ENCODE measurements around the gene CSTB. TPM values are rescaled to one million over a fixed set of nuclear protein-coding genes. Genes with fewer than 3 reads are reported as not detected.

CSTB gene
- total RNA-seq, 6 donors from 2014 or later, result 19.9 to 122 (median 51.3) TPM

DNA sequence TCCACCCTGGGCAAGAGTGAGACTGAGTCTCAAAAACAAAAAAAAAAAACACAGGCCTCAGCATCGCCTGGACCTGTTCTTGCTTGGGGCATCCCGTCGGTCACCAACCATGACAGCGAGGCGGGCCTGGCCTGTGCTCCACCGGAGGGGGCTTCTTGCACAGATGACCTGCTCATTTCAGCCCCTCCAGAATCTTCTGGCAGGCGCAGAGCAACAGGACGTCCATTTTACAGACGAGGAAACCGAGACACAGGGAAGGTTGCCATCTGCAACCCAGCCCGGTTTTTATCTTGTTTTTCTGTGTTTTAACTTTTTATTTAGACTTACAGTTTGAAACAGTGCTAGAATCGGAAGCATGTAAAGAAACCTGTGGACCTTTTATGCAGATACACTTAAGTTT, 918 bp downstream of the CSTB start:
- Histone ChIP-seq H3K27me3 (no peaks in the 10 kb centered on the region), H3K36me3 (peaks cover 5 to 23% (median 18%) of the 10 kb centered on the region in 4 donors), H3K4me1 (peaks cover 9 to 27% (median 15%) of the 10 kb centered on the region in 4 donors), H3K4me3 (peak overlapping the region in 3 of 4 donors; percentile 61 to 94 (median 93)), H3K9me3 (no peaks in the 10 kb centered on the region), H3K27ac (peak overlapping the region; percentile 86 to 99 (median 92))
- DNase-seq (peak in 1 of 2 donors; percentile 60), ATAC-seq (ENCODE audit: low FRiP score in 2 of 2) (no peak)
- TF ChIP-seq EP300 (IDR thresholded peaks at IDR 0.05) (no peak), POLR2AphosphoS5 (IDR thresholded peaks at IDR 0.05) (no peak), POLR2A (IDR thresholded peaks at IDR 0.05) (no peak)
- TF ChIP-seq, protein P1, sequence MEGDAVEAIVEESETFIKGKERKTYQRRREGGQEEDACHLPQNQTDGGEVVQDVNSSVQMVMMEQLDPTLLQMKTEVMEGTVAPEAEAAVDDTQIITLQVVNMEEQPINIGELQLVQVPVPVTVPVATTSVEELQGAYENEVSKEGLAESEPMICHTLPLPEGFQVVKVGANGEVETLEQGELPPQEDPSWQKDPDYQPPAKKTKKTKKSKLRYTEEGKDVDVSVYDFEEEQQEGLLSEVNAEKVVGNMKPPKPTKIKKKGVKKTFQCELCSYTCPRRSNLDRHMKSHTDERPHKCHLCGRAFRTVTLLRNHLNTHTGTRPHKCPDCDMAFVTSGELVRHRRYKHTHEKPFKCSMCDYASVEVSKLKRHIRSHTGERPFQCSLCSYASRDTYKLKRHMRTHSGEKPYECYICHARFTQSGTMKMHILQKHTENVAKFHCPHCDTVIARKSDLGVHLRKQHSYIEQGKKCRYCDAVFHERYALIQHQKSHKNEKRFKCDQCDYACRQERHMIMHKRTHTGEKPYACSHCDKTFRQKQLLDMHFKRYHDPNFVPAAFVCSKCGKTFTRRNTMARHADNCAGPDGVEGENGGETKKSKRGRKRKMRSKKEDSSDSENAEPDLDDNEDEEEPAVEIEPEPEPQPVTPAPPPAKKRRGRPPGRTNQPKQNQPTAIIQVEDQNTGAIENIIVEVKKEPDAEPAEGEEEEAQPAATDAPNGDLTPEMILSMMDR (IDR thresholded peaks at IDR 0.05), result no peak
- whole genome bisulfite sequencing, 2 donors, result 67 to 75% methylated on average over 12 of the region's 12 CpGs

DNA sequence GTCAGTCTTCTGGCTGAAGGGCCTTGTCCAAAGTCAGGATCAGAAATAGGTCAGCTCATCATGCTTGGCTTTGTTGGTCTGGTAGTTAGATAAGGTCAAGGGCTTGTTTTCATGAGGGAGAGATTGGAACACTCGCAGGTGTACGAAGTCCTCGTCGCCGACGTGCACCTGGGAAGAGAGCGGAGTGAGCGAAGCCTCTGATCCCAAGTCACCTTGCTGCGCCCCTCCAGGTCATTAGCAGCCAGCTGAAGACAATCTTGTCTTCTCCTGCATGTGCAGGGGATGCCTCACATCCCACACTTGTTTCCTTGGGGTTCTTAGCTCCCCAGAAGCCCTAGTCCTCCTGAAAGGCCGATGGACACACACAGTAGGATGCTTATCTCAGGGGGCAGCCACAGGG, 1.9 kb downstream of the CSTB start:
- Histone ChIP-seq H3K9me3 (no peaks in the 10 kb centered on the region), H3K27ac (peak overlapping the region in 1 of 4 donors; percentile 90), H3K4me3 (peak overlapping the region in 2 of 4 donors; percentile 93 to 94), H3K36me3 (peaks cover 5 to 23% (median 18%) of the 10 kb centered on the region in 4 donors), H3K27me3 (no peaks in the 10 kb centered on the region), H3K4me1 (peaks cover 9 to 27% (median 15%) of the 10 kb centered on the region in 4 donors)
- no peak for DNase-seq
- ATAC-seq (ENCODE audit: low FRiP score in 2 of 2), result no peak
- WGBS, 2 donors, result 94 to 95% methylated on average over 10 of the region's 10 CpGs
- TF ChIP-seq EP300 (IDR thresholded peaks at IDR 0.05) (no peak), POLR2AphosphoS5 (IDR thresholded peaks at IDR 0.05) (no peak)

DNA sequence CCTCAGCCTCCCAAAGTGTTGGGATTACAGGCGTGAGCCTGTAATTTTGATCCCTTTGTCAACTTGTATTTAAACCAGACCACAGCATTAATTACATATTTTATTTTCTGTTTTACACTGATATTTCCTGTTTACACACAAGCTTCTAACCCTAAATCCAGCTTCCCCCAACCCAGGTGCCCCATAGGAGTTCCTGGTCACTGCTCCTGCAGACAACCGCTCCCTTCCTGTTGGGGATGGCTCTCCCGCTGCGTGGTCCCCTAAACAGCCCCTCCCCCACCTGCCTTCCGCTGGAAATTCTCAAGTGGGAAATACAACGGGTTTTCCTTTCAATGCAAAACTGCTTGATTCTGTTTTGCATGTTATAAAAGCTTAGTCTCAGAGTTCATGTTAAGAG, 3.7 kb downstream of the CSTB start:
- Histone ChIP-seq H3K27ac (peak overlapping the region in 1 of 4 donors; percentile 5), H3K4me3 (no peak overlapping the region), H3K36me3 (peaks cover 5 to 23% (median 18%) of the 10 kb centered on the region in 4 donors), H3K4me1 (peaks cover 9 to 44% (median 21%) of the 10 kb centered on the region in 4 donors), H3K27me3 (no peaks in the 10 kb centered on the region), H3K9me3 (no peaks in the 10 kb centered on the region)
- WGBS, 2 donors, result 52 to 56% methylated on average over 6 of the region's 6 CpGs
- ATAC-seq (ENCODE audit: low FRiP score in 2 of 2) (no peak), DNase-seq (no peak)
- TF ChIP-seq, protein P1 (IDR thresholded peaks at IDR 0.05), result no peak
- TF ChIP-seq EP300 (IDR thresholded peaks at IDR 0.05), result no peak
- no peak for TF ChIP-seq POLR2A (IDR thresholded peaks at IDR 0.05)
- TF ChIP-seq POLR2AphosphoS5 (IDR thresholded peaks at IDR 0.05), result no peak

DNA sequence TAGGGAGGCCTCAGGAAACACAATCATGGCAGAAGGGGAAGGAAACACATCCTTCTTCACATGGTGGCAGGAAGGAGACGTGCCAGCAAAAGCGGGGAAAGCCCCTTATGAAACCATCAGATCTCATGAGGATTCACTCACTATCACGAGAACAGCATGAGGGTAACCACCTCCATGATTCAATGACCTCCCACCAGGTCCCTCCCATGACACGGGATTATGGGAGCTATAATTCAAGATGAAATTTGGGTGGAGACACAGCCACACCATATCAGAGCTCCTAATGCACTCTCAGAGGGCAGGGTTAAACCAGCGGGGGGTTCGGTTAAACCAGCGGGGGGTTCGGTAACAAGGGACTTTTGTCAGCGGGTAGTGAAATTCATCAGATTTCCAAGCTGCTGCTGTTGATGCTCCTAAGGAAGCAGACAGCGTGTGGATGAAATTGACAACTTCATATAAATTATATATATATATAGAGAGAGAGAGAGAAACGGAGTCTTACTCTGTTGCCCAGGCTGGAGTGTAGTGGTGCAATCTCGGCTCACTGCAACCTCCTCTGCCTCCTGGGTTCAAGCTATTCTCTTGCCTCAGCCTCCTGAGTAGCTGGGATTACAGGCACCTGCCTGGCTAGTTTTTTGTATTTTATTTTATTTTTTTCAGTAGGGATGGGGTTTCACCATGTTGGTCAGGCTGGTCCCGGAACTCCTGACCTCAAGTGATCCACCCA, 4.2 kb downstream of the CSTB start:
- no peak for DNase-seq
- peak in 1 of 4 donors; percentile 35 for TF ChIP-seq POLR2A (IDR thresholded peaks at IDR 0.05)
- TF ChIP-seq POLR2AphosphoS5 (IDR thresholded peaks at IDR 0.05), result no peak
- TF ChIP-seq, protein P1 (IDR thresholded peaks at IDR 0.05), result no peak
- TF ChIP-seq EP300 (IDR thresholded peaks at IDR 0.05), result peak in 1 of 4 donors; percentile 69
- WGBS, 2 donors, result 73 to 87% methylated on average over 13 of the region's 13 CpGs
- no peak overlapping the region for H3K4me3 ChIP-seq
- H3K36me3 ChIP-seq, result peaks cover 5 to 23% (median 18%) of the 10 kb centered on the region in 4 donors
- H3K9me3 ChIP-seq, result no peaks in the 10 kb centered on the region
- no peaks in the 10 kb centered on the region for H3K27me3 ChIP-seq
- H3K4me1 ChIP-seq, result peaks cover 9 to 45% (median 21%) of the 10 kb centered on the region in 4 donors
- peak overlapping the region in 2 of 4 donors; percentile 5 to 35 for H3K27ac ChIP-seq
- no peak for ATAC-seq (ENCODE audit: low FRiP score in 2 of 2)

DNA sequence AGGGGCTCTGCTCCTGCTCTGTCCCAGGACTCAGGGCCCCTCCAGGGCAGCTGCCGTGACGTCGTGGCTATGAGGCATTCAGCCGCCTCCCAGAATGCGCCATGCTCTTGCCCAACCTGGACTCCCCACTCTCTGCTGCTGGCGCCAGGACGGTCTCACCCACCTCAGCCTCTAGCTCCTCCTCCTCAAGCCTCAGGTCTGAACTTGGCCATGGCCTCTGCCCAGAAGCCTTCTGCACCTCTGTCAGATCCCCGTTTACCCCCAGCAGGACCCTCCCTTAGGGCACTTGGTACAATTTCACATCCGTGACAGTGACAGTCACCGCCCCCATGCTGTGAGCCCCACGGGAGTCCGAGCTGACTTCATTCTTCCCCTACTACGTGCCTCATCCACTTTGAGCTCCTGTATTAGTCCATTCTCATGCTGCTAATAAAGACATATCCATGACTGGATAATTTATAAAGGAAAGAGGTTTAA, 4.9 kb downstream of the CSTB start:
- H3K9me3 ChIP-seq, result no peaks in the 10 kb centered on the region
- peaks cover 5 to 23% (median 18%) of the 10 kb centered on the region in 4 donors for H3K36me3 ChIP-seq
- H3K4me1 ChIP-seq, result peaks cover 9 to 45% (median 21%) of the 10 kb centered on the region in 4 donors
- ATAC-seq (ENCODE audit: low FRiP score in 2 of 2) (no peak), DNase-seq (peak in 1 of 2 donors; percentile 44)
- no peaks in the 10 kb centered on the region for H3K27me3 ChIP-seq
- TF ChIP-seq, protein P1 (IDR thresholded peaks at IDR 0.05), result no peak
- TF ChIP-seq POLR2AphosphoS5 (IDR thresholded peaks at IDR 0.05) (no peak), POLR2A (IDR thresholded peaks at IDR 0.05) (no peak), EP300 (IDR thresholded peaks at IDR 0.05) (no peak)
- 81 to 83% methylated on average over 13 of the region's 13 CpGs for WGBS, 2 donors
- peak overlapping the region in 1 of 4 donors; percentile 12 for H3K4me3 ChIP-seq
- H3K27ac ChIP-seq, result peak overlapping the region in 1 of 4 donors; percentile 35
